ENCODE data around the gene IFITM10.

DNA sequence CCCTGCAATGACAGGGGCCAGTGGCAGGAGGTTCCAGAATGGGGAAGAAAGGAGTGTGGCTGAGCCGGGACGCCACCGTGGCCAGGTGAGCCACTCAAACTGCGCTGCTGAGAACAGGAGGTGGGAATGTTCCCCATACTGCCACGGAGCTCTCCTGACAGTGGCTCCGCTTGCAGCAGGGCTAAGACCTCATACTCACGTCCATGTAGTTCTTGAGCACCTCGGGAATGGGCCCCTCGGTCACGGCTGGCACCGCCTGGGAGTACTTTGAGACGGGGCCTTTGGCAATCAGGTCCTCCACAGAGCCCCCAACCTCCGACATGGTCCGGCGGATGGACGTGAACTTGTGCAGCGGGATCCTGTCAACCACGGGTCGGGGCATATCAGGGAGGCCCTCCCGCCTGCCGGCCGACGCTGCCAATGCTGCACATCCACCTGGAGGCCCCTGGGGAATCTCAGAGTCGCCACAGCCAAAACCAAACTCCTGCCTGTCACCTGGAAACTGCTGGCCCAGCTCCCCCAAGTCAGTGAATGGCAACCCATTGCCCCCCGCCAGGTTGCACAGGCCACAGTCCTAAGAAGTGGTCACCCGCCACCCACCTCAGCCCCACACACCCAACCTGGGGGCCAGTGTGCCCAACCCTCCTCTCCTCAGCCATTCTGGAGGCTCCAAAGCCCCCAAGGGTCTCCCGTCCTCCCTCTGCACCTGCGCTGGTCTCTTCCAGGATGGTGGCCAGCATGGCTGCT, 10.9 kb upstream of the IFITM10 start:
- TF ChIP-seq GATA2 (IDR thresholded peaks at IDR 0.05; ENCODE audit: low read depth, low read length), result no peak
- no peak for TF ChIP-seq GATA3 (IDR thresholded peaks at IDR 0.05; ENCODE audit: low read depth, low read length)
